DMS79 (cell line): ENCODE measurements around the gene DLX1.
"Not testable (repeated sequence)": the region's sequence is repeated elsewhere in the genome, so short reads cannot be mapped to it uniquely, and the experiment has no call there.

ENCODE experiments used
- DNase-seq: peaks from one replicate; lab custom pipeline; 2025; lab: John Stamatoyannopoulos, UW

DLX1 gene

GRCh38 chr2:172065111-172065510 lies 20.2 kb upstream of the DLX1 start:
- DNase-seq, result no peak

- no peak for DNase-seq
These were observed 18.9 kb upstream of the DLX1 start for GRCh38 chr2:172066394-172066886.

DNA sequence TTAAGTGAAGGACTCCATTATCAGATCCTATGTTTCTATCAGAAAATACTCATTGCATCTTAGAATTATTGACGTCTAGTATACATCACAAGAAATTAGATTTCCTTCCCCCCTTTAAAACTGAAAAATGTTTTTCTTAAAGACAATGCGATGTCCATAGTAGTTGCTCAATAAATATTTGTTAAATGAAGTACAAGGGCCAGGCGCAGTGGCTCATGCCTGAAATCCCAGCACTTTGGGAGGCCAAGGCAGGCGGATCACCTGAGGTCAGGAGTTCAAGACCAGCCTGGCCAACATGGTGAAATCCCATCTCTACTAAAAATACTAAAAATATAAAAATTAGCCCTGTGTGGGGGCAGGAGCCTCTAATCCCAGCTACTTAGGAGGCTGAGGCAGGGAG lies 17.4 kb upstream of the DLX1 start:
- DNase-seq, result not testable (repeated sequence)

DNA sequence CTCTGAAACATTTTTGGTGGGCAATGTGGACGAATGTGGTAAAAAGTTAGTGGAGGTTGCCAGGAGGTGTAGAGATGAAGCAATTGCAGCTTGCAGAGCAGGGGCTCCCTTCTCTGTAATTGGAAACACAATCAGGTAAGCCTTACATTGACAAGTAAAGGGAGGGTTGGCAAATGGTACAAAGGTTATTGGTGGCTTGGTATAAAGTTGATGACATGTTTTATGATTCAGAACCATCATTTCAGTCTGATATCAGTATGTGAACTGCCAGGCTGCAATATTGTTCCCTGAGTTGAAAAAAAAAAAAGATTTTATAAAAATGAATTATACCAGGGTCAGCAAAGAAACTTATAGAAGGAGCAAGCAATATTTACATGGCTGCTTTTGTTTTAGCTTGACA lies 14.4 kb upstream of the DLX1 start:
- no peak for DNase-seq

DNA sequence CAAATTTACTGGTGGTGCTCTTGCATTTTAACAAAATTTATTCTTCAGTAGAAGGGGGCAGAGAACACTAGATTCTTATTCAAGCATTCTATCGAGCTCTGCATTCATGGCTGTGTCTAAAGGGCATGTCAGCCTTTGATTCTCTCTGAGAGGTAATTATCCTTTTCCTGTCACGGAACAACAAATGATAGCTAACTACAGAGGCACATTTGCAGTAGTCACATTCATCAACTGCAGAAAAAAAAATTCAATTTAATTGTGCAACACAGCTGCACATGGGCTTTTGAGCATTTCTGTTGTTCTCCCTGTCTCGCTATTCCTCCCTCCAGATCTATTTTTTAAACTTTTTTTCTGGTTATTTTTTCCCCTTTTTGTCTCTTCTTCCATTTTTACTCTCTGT lies 13.0 kb upstream of the DLX1 start:
- no peak for DNase-seq

DNA sequence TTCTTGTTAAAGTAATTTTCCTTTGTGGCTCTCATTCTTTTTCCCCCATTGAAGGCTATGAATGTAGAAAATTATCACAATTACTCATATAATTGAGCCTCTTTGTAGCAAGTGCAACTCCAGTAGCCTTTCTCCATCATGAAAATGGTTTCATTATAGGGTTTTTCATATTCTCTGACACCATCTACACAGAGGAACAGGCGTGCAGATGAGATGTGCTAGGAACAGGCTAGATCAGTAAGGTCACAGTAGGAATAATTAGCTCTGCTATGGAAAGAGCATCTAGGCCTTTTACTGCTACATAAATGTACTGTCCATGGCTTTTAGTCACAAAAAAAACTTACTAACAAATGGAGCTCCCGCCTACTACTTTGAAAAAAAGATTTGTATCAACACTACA lies 12.6 kb upstream of the DLX1 start:
- no peak for DNase-seq

- no peak for DNase-seq
These were observed 11.8 kb upstream of the DLX1 start for GRCh38 chr2:172073518-172073917.

DNA sequence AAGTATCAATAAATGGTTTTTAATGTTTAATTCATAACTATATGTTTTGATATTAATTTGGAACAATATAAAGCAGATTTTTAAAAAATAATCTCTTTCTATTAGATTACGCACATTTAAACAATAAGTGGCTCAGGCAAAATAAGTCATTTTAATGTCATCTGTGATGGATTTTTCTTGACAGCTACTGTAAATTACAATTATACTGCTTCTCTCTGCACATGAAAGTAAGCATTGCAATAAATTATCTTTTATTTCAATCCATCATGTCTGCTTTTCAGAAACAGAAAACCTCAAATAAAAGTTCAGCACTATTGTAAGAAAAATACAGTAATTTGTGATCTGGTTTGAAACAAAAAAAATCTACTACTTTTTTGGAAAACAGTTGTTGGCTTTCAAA lies 11.1 kb upstream of the DLX1 start:
- DNase-seq, result no peak

DNA sequence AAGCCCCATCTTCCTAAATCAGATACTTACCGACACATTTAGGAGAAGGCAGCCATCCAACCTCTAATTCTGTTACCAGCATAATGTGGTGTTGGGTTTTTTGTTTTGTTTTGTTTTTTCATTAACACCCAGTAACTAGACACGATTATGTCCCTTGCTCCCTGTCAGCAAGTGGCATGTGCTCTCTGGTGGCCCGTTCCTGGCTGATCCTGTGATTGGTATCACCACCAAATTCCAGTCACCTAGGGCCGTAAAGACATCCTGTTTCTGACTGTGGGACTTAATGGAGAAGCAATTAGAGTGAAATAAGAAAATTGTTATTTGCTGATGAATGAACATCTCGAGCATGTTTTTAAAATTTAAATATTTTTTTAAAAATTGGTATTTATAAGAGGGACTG lies 5.9 kb upstream of the DLX1 start:
- no peak for DNase-seq

- DNase-seq, result no peak
These were observed 5.3 kb upstream of the DLX1 start for GRCh38 chr2:172079838-172080640.

DNA sequence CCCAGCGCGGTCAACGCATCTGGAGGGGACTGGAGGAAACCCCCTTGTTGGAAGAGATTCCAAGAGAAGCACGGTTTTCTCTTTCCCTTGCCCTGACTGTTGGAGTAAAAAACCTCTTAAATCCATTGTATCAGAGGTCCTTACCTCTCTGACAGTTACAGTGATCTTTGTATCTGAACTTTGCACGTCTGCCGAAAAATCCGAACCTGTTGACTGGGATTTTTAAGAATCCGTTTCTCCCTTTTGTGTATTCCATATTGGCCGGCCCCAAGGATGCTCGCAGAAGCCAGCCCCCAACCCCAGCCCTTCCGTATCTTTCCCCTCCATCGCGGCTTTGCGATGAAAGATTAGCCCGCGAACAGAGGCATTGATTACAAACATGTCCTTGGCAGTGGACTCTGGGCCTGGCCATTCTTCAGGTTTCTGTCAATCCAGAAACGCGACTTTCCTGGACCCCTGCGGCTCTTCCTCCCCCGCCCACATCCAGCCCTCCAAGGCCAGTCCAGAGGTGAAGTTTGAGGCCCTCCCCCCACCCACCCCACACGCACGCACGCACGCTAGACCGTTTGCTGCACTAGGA lies 4.6 kb upstream of the DLX1 start:
- DNase-seq, result no peak

- no peak for DNase-seq
These were observed 3.9 kb upstream of the DLX1 start for GRCh38 chr2:172081221-172082022.

DNA sequence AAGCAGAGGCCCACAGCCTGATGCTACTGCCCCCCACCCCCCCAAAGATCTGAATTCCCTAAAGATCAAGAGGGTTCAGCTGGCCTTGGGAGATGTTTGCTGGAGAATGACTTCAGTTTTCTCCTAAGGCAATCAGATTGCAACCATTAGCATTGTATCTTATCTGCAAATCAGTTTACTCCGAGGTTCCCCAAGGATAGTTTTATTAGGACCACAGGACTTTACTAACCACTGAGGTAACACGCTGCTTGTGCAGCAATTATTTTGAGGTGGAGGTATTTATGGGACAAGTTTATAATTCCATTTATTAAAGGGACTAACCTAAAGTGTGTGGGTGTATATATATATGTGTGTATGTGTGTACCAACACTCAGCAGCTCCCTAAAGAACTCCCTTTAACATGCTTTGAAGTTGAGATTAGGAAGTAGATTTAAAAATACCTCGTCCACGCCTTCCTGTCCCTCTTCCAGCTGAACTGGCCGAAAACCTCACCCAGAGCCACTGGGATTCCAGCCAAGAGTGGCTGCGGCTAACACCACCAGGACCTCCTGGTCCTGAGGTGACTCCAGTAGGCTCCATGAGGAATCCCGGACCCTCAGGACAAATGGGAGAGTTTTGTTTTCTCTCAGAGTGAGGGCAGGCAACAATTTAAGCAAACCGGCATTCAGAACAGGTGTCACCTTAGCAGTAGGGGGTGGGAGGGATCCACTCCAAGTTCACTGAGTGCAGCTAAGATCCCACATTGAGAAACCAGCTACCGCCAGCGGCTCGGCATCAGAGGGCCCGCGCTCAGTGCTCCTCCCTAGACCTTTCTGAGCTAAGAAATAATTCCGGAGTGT lies 3.0 kb upstream of the DLX1 start:
- DNase-seq, result no peak

DNA sequence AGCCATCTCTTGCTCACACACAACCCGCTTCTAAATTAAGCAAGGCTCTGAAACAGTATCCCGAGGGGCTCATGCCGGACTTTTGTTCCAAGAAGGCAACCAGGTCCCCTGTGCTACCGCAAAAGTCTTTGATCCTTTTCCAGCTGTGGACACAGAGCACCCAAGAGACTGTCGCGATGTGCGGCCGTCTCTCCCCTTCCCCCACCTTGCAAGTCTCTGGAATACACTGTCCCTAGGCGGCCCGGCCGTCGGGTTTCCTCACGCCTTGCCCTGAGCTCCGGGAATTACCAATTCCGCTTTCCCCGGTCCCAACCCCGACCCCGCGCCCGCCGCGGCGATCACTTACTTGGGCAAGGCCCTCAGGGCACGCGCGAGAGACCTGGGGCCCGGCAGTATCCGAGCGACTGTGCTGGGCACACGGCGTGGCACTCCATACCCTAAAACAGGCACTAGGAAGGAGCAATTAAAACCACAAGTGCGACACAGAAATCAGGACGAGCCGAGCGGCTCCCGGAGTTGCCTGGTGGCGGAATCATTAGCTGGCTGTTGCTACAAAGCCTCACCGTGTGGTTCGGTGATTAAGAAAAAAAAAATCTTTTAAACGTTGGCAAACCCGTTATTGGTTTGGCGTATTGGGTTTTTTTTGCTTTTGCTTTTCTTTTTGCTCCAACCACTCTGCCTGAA lies 2.2 kb upstream of the DLX1 start:
- DNase-seq, result no peak

GRCh38 chr2:172083628-172084394 lies 1.5 kb upstream of the DLX1 start:
- DNase-seq, result no peak

GRCh38 chr2:172084395-172084644 lies 987 bp upstream of the DLX1 start:
- no peak for DNase-seq

DNA sequence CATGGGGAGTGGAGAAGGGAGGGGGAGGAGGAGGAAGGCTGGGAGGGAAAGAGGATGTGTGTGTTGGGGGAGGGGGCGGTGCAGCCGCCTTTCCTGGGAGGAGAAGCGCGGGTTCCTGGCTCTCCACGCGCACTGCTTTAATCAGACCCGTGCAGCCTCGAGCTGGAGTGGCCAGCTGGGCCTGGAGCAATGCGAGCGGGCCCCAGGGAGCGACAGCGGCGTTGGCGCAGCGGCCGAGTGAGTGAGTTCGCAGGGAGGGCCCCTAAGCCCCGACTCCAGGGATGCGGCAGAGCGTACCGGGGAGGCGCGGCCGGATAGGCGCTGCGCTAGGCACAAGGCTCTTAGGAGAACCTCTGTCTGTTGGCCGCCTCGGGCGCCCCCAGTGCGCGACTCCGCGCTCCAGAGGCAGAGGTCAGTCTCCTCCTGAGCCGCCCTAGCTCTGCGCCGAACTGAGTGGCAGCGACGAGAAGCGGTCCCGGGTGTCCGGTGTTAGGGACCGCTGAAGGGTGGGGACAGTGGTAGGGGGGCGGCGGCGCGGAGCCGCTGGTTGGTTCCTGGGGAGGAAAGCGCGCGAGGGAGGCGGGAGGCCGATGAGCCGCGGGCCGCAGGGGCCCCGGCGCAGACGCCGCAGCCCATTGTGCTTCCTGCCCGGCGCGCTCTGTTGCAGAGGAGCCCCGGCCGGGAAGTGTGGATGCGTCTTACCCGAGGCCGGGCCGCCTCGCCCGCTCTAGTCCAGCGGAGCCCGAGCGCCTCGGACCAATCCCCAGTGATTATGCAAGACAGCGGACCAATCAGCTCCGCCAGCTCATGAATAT lies 455 bp upstream of the DLX1 start:
- peak; percentile 88 for DNase-seq

- no peak for DNase-seq
These were observed 1.2 kb downstream of the DLX1 start for GRCh38 chr2:172086241-172087206.
